ENCODE data around the gene DMP1.

DNA sequence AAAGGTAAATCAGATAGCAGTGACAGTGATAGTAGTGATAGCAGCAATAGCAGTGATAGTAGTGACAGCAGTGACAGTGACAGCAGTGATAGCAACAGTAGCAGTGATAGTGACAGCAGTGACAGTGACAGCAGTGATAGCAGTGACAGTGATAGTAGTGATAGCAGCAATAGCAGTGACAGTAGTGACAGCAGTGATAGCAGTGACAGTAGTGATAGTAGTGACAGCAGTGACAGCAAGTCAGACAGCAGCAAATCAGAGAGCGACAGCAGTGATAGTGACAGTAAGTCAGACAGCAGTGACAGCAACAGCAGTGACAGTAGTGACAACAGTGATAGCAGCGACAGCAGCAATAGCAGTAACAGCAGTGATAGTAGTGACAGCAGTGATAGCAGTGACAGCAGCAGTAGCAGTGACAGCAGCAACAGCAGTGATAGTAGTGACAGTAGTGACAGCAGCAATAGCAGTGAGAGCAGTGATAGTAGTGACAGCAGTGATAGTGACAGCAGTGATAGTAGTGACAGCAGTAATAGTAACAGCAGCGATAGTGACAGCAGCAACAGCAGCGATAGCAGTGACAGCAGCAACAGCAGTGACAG is 35.7 kb upstream of the DMP1 start:
- TF ChIP-seq, protein P1, sequence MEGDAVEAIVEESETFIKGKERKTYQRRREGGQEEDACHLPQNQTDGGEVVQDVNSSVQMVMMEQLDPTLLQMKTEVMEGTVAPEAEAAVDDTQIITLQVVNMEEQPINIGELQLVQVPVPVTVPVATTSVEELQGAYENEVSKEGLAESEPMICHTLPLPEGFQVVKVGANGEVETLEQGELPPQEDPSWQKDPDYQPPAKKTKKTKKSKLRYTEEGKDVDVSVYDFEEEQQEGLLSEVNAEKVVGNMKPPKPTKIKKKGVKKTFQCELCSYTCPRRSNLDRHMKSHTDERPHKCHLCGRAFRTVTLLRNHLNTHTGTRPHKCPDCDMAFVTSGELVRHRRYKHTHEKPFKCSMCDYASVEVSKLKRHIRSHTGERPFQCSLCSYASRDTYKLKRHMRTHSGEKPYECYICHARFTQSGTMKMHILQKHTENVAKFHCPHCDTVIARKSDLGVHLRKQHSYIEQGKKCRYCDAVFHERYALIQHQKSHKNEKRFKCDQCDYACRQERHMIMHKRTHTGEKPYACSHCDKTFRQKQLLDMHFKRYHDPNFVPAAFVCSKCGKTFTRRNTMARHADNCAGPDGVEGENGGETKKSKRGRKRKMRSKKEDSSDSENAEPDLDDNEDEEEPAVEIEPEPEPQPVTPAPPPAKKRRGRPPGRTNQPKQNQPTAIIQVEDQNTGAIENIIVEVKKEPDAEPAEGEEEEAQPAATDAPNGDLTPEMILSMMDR (IDR thresholded peaks at IDR 0.05; ENCODE audit: low read length): no peak
- TF ChIP-seq EZH2 (optimal IDR thresholded peaks at IDR 0.05; ENCODE audit: low read depth, low read length): no peak
- TF ChIP-seq EZH2phosphoT487 (IDR thresholded peaks at IDR 0.05; ENCODE audit: low read length): no peak
